HCT116 (cell line): ENCODE measurements around the gene MGRN1. TPM values are rescaled to one million over a fixed set of nuclear protein-coding genes. Genes with fewer than 3 reads are reported as not detected.

Experiments used
- ATAC-seq: fragments of 200-7000 bp; cut with Tn5 transposase; 2 replicates; pipeline ENCODE4 v1.9.1; 2020; ENCODE audit warnings: mild to moderate bottlenecking, moderate library complexity
- BruUV-seq: library from RNA; stranded (reverse); fragments of 400-500 nt; replicated peaks from 2 replicates; lab custom pipeline; 2021; lab: Mats Ljungman, UMichigan
- CTCF ChIA-PET: fragments of 300-600 bp; sonication (Branson Sonifier 250); formaldehyde crosslinking; loops from one replicate; lab custom pipeline; 2021; ENCODE audit warnings: antibody characterized with exemption; lab: Charles Lee
- POLR2A ChIA-PET: fragments of 300-600, 350-600 bp; sonication (Branson Sonifier 250); formaldehyde crosslinking; loops from one replicate; lab custom pipeline; 2021; ENCODE audit warnings: antibody characterized with exemption; lab: Charles Lee
- RAD21 ChIA-PET, 2 experiments: fragments of 300-600 bp; sonication (Branson Sonifier 250); formaldehyde crosslinking; loops; one replicate each; lab custom pipeline; 2023; ENCODE audit warnings: low total read pairs in 2 of 2; ENCODE audit not compliant: uncharacterized antibody in 2 of 2, unreplicated experiment in 2 of 2, low non-redundant PET in 1 of 2; lab: Charles Lee
- DNase-seq: peaks from one replicate; pipeline ENCODE4 v3.0.0-alpha.2; 2010; ENCODE audit warnings: low read depth, low spot score
- H2AFZ ChIP-seq: fragments of 200-600 bp; shearing (Covaris generic), sonication (generic); 2 replicates; pipeline ENCODE4 v1.6.1; 2017; ENCODE audit warnings: low read depth, mixed run types, mixed read lengths, antibody characterized with exemption, low read length; ENCODE audit not compliant: poor library complexity, severe bottlenecking
- H3K27ac ChIP-seq: 2 replicates; pipeline ENCODE4 v1.5.1; 2012; ENCODE audit warnings: low read depth, low read length
- H3K27me3 ChIP-seq: fragments of 200-600 bp; sonication (generic); 2 replicates; pipeline ENCODE4 v1.6.1; 2016; ENCODE audit warnings: mixed run types, low read length, mixed read lengths; ENCODE audit not compliant: insufficient read depth
- H3K36me3 ChIP-seq, 2 experiments: fragments of 200-500 bp in 1 of 2; fragments of 200-600 bp in 1 of 2; sonication (Bioruptor generic) in 1 of 2; sonication (generic) in 1 of 2; 2 replicates each; pipeline versions ENCODE4 v1.5.1 to v1.6.1; 2014 to 2016; ENCODE audit warnings: low read length in 2 of 2, inconsistent platforms in 1 of 2, mixed read lengths in 1 of 2, mixed run types in 1 of 2; ENCODE audit not compliant: insufficient read depth in 2 of 2, control insufficient read depth in 1 of 2
- H3K4me1 ChIP-seq, 2 experiments: fragments of 200-600 bp in 1 of 2; sonication (generic) in 1 of 2; 2 replicates each; pipeline versions ENCODE4 v1.5.1 to v1.6.1; 2012 to 2017; ENCODE audit warnings: low read length in 2 of 2, inconsistent platforms in 1 of 2, mild to moderate bottlenecking in 1 of 2, mixed read lengths in 1 of 2, mixed run types in 1 of 2, moderate library complexity in 1 of 2; ENCODE audit not compliant: insufficient read depth in 2 of 2, control insufficient read depth in 1 of 2
- H3K4me2 ChIP-seq: fragments of 200-600 bp; sonication (generic); 2 replicates; pipeline ENCODE4 v1.6.1; 2017; ENCODE audit warnings: mixed run types, low read length, mixed read lengths
- H3K4me3 ChIP-seq, 2 experiments: fragments of 200-600 bp in 1 of 2; sonication (generic) in 1 of 2; replicated peaks in 1 of 2; 2 replicates each; pipeline ENCODE4 v1.5.1; 2011 to 2016; ENCODE audit warnings: low read length in 2 of 2, control low read depth in 1 of 2, low read depth in 1 of 2, mild to moderate bottlenecking in 1 of 2, mixed read lengths in 1 of 2, mixed run types in 1 of 2
- H3K79me2 ChIP-seq: fragments of 200-600 bp; sonication (generic); 2 replicates; pipeline ENCODE4 v1.6.1; 2017; ENCODE audit warnings: mild to moderate bottlenecking, mixed run types, low read length, moderate library complexity, mixed read lengths; ENCODE audit not compliant: insufficient read depth
- H3K9ac ChIP-seq: fragments of 200-600 bp; sonication (generic); 2 replicates; pipeline ENCODE4 v1.6.1; 2016; ENCODE audit warnings: low read length, mixed read lengths
- H3K9me2 ChIP-seq: fragments of 200-600 bp; sonication (generic), shearing (Covaris generic); 2 replicates; pipeline ENCODE4 v1.6.1; 2017; ENCODE audit warnings: mixed run types, mild to moderate bottlenecking, moderate library complexity; ENCODE audit not compliant: insufficient read depth
- H3K9me3 ChIP-seq, 2 experiments: fragments of 200-500 bp in 1 of 2; fragments of 200-600 bp in 1 of 2; sonication (Bioruptor generic) in 1 of 2; sonication (generic) in 1 of 2; 2 replicates each; pipeline ENCODE4 v1.6.1; 2014 to 2017; ENCODE audit warnings: low read length in 2 of 2, mixed read lengths in 2 of 2, inconsistent platforms in 1 of 2, low read depth in 1 of 2, mild to moderate bottlenecking in 1 of 2, mixed run types in 1 of 2, moderate library complexity in 1 of 2; ENCODE audit not compliant: control insufficient read depth in 1 of 2, insufficient read depth in 1 of 2
- H4K20me1 ChIP-seq: fragments of 200-600 bp; sonication (generic), shearing (Covaris generic); 2 replicates; pipeline ENCODE4 v1.6.1; 2017; ENCODE audit warnings: mixed run types, mild to moderate bottlenecking, moderate library complexity; ENCODE audit not compliant: insufficient read depth
- CBX3 ChIP-seq: IDR thresholded peaks from 2 replicates; pipeline ENCODE4 v1.6.1; 2012; ENCODE audit warnings: low read depth
- CEBPB ChIP-seq: IDR thresholded peaks from 2 replicates; pipeline ENCODE4 v1.6.1; 2012; ENCODE audit warnings: low read depth
- CTCF ChIP-seq, 3 experiments: fragments of 200-600 bp in 1 of 3; sonication (generic) in 1 of 3; IDR thresholded peaks in 2 of 3; conservative IDR thresholded peaks in 1 of 3; 2 replicates each; pipeline ENCODE4 v1.5.1; 2012 to 2017; ENCODE audit warnings: low read depth in 2 of 3, low read length in 2 of 3, antibody characterized with exemption in 1 of 3, borderline replicate concordance in 1 of 3, control low read depth in 1 of 3, mild to moderate bottlenecking in 1 of 3, mixed read lengths in 1 of 3, mixed run types in 1 of 3, moderate library complexity in 1 of 3; ENCODE audit not compliant: insufficient read depth in 1 of 3
- EGR1 ChIP-seq: IDR thresholded peaks from 2 replicates; pipeline ENCODE4 v1.6.1; 2012; ENCODE audit warnings: low read depth
- ELF1 ChIP-seq: IDR thresholded peaks from 2 replicates; pipeline ENCODE4 v1.6.1; 2012; ENCODE audit warnings: low read depth, borderline replicate concordance
- EZH2phosphoT487 ChIP-seq: fragments of 200-600 bp; IDR thresholded peaks from 2 replicates; pipeline ENCODE4 v1.6.1; 2018; ENCODE audit warnings: antibody characterized with exemption, borderline replicate concordance
- FOSL1 ChIP-seq: IDR thresholded peaks from 2 replicates; pipeline ENCODE4 v1.6.1; 2012; ENCODE audit warnings: low read depth
- POLR2A ChIP-seq: IDR thresholded peaks from 2 replicates; pipeline ENCODE4 v1.7.0; 2011; ENCODE audit warnings: borderline replicate concordance; ENCODE audit not compliant: insufficient read depth, insufficient read length; ENCODE audit errors: extremely low read depth
- RAD21 ChIP-seq: IDR thresholded peaks from 2 replicates; pipeline ENCODE4 v1.6.1; 2012; ENCODE audit warnings: low read depth, mild to moderate bottlenecking
- REST ChIP-seq: IDR thresholded peaks from 2 replicates; pipeline ENCODE4 v1.6.1; 2012; ENCODE audit warnings: low read depth
- SIN3A ChIP-seq: IDR thresholded peaks from 2 replicates; pipeline ENCODE4 v1.6.1; 2012; ENCODE audit warnings: low read depth
- SP1 ChIP-seq: IDR thresholded peaks from 2 replicates; pipeline ENCODE4 v1.6.1; 2012; ENCODE audit warnings: low read depth
- TCF7L2 ChIP-seq: IDR thresholded peaks from 2 replicates; pipeline ENCODE4 v1.7.0; 2011; ENCODE audit warnings: borderline replicate concordance, inconsistent platforms; ENCODE audit not compliant: insufficient read depth, insufficient read length; ENCODE audit errors: extremely low read depth
- YY1 ChIP-seq: IDR thresholded peaks from 2 replicates; pipeline ENCODE4 v1.6.1; 2011; ENCODE audit warnings: low read length, low read depth, moderate library complexity, mild to moderate bottlenecking; ENCODE audit not compliant: insufficient replicate concordance; ENCODE audit errors: extremely low read depth
- ZNF274 ChIP-seq: fragments of 200-500 bp; sonication (Bioruptor generic); IDR thresholded peaks from 2 replicates; pipeline ENCODE4 v1.6.1; 2014; ENCODE audit warnings: mild to moderate bottlenecking, low read depth, low read length, inconsistent platforms
- intact Hi-C: fragments of 100-400 bp; cut with micrococcal nuclease; formaldehyde crosslinking; loops from 2 replicates; pipeline ENCODE4 v1.10.0; 2022
- total RNA-seq: library from RNA; stranded (reverse); gene quantifications from one replicate; pipeline ENCODE4 v1.2.1, GENCODE V29; 2021; ENCODE audit not compliant: unreplicated experiment
- TF ChIP-seq, protein P1 (sequence below): IDR thresholded peaks from 2 replicates; pipeline ENCODE4 v1.6.1; 2012
- TF ChIP-seq, protein P2 (sequence below): IDR thresholded peaks from 2 replicates; pipeline ENCODE4 v1.6.1; 2011; ENCODE audit warnings: mild to moderate bottlenecking, low read length, moderate library complexity; ENCODE audit not compliant: insufficient replicate concordance; ENCODE audit errors: extremely low read depth

Gene MGRN1
- total RNA-seq, 1 experiment from 2014 or later, result 50.6 TPM

- H3K4me2 ChIP-seq, result no peak overlapping the region
- ATAC-seq, result no peak
- H3K9me3 ChIP-seq, result no peaks in the 10 kb centered on the region
- no peak overlapping the region for H2AFZ ChIP-seq
- H3K79me2 ChIP-seq, result no peaks in the 10 kb centered on the region
- CTCF ChIA-PET, result no interaction called here
- TSS peak; percentile 30 for BruUV-seq
- no peak overlapping the region for H3K27ac ChIP-seq
- DNase-seq, result no peak
- RAD21 ChIA-PET, result no interaction called here
- no peaks in the 10 kb centered on the region for H3K27me3 ChIP-seq
- H3K9ac ChIP-seq, result no peak overlapping the region
- no peak overlapping the region for H3K4me3 ChIP-seq
- H4K20me1 ChIP-seq, result no peaks in the 10 kb centered on the region
- POLR2A ChIA-PET, result no interaction called here
- H3K4me1 ChIP-seq, result 0 out of 4 replicates have a peak, but pooled peaks cover 0 to 10% of the 10 kb centered on the region in 2 experiments
- peaks cover 15 to 29% of the 10 kb centered on the region in 2 experiments for H3K36me3 ChIP-seq
- no peaks in the 10 kb centered on the region for H3K9me2 ChIP-seq
- intact Hi-C loops, result no loop called here
- TF ChIP-seq ZNF274, result no peak
- TF ChIP-seq, protein P1, sequence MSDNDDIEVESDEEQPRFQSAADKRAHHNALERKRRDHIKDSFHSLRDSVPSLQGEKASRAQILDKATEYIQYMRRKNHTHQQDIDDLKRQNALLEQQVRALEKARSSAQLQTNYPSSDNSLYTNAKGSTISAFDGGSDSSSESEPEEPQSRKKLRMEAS, result no peak
- no peak for TF ChIP-seq CTCF (IDR thresholded peaks at IDR 0.05 in 2 of 3, conservative IDR thresholded peaks at IDR 0.05 in 1 of 3; ENCODE audit: borderline replicate concordance in 1 of 3, insufficient read depth in 1 of 3, low read depth in 2 of 3, low read length in 2 of 3)
- no peak for TF ChIP-seq REST
- TF ChIP-seq EGR1, result no peak
- TF ChIP-seq YY1, result no peak
- TF ChIP-seq SP1, result no peak
- TF ChIP-seq FOSL1, result no peak
- no peak for TF ChIP-seq TCF7L2
- no peak for TF ChIP-seq SIN3A
- TF ChIP-seq, protein P2, sequence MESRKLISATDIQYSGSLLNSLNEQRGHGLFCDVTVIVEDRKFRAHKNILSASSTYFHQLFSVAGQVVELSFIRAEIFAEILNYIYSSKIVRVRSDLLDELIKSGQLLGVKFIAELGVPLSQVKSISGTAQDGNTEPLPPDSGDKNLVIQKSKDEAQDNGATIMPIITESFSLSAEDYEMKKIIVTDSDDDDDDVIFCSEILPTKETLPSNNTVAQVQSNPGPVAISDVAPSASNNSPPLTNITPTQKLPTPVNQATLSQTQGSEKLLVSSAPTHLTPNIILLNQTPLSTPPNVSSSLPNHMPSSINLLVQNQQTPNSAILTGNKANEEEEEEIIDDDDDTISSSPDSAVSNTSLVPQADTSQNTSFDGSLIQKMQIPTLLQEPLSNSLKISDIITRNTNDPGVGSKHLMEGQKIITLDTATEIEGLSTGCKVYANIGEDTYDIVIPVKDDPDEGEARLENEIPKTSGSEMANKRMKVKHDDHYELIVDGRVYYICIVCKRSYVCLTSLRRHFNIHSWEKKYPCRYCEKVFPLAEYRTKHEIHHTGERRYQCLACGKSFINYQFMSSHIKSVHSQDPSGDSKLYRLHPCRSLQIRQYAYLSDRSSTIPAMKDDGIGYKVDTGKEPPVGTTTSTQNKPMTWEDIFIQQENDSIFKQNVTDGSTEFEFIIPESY, result no peak
- TF ChIP-seq CEBPB, result no peak
- no peak for TF ChIP-seq EZH2phosphoT487
- no peak for TF ChIP-seq ELF1
- TF ChIP-seq POLR2A, result no peak
- no peak for TF ChIP-seq CBX3
- TF ChIP-seq RAD21, result no peak
Measured at GRCh38 chr16:4668313-4668960, 43.8 kb downstream of the MGRN1 start.
